Gastroesophageal sphincter (tissue), 4 donors: ENCODE data around the gene GLT1D1. TPM values are rescaled to one million over a fixed set of nuclear protein-coding genes. Genes with fewer than 3 reads are reported as not detected.

Source experiments
- ATAC-seq: fragments of 150-250 bp; one replicate; pipeline ENCODE4 v1.9.1; 2016; ENCODE audit warnings: mild to moderate bottlenecking, moderate library complexity
- H3K27ac ChIP-seq, 4 donors: fragments of 200-600 bp; sonication (generic) in 3 of 4; 1 replicate in 3 of 4; 2 replicates in 1 of 4; pipeline ENCODE4 v1.5.1; 2016 to 2019
- H3K27me3 ChIP-seq: fragments of 200-600 bp; sonication (generic); one replicate; pipeline ENCODE4 v1.5.1; 2019
- H3K36me3 ChIP-seq, 2 donors: fragments of 200-600 bp; sonication (generic); one replicate each; pipeline ENCODE4 v1.5.1; 2019; ENCODE audit warnings: control low read depth in 1 of 2
- H3K4me1 ChIP-seq, 3 donors: fragments of 200-600 bp; sonication (generic); 1 replicate in 2 of 3; 2 replicates in 1 of 3; pipeline ENCODE4 v1.5.1; 2016 to 2019; ENCODE audit warnings: control low read depth in 2 of 3
- H3K4me3 ChIP-seq, 2 donors: fragments of 200-600 bp; sonication (generic); one replicate each; pipeline ENCODE4 v1.5.1; 2019; ENCODE audit warnings: mild to moderate bottlenecking in 1 of 2, moderate library complexity in 1 of 2
- H3K9me3 ChIP-seq, 3 donors: fragments of 200-600 bp; sonication (generic); one replicate each; pipeline ENCODE4 v1.5.1; 2017 to 2019; ENCODE audit warnings: control low read depth in 2 of 3
- CTCF ChIP-seq, 4 experiments: fragments of 200-600 bp in 2 of 4; fragments of 450-650 bp in 2 of 4; sonication (generic) in 1 of 4; IDR thresholded peaks; one replicate each; pipeline ENCODE4 v1.5.1; 2017 to 2019; ENCODE audit warnings: antibody characterized with exemption in 4 of 4, mild to moderate bottlenecking in 2 of 4, moderate library complexity in 2 of 4
- EP300 ChIP-seq: sonication (generic); formaldehyde crosslinking; IDR thresholded peaks from one replicate; pipeline ENCODE4 v1.6.1; 2017; ENCODE audit warnings: antibody characterized with exemption, mild to moderate bottlenecking
- POLR2A ChIP-seq, 2 donors: fragments of 450-650 bp; IDR thresholded peaks; one replicate each; pipeline ENCODE4 v1.6.1; 2017; ENCODE audit warnings: antibody characterized with exemption in 2 of 2, mild to moderate bottlenecking in 2 of 2, moderate library complexity in 1 of 2
- POLR2AphosphoS5 ChIP-seq: sonication (generic); formaldehyde crosslinking; IDR thresholded peaks from one replicate; pipeline ENCODE4 v1.6.1; 2017; ENCODE audit warnings: antibody characterized with exemption
- WGBS, 2 donors: methylation state at CpG; one replicate each; pipeline ENCODE4 v1.1.5; 2018; ENCODE audit warnings: low coverage in 1 of 2; 5-methylcytosine and 5-hydroxymethylcytosine counted together
- total RNA-seq, 4 donors: library from RNA; depleted of rRNA; stranded (reverse); fragments of >200 nt; gene quantifications; one replicate each; pipeline ENCODE4 v1.1.0, GENCODE V29; 2016

The GLT1D1 gene
- total RNA-seq, 4 donors from 2014 or later = 0.27 to 1.8 (median 0.47) TPM; not detected in 1

GRCh38 chr12:128906485-128907137 lies 53.3 kb downstream of the GLT1D1 start:
- ATAC-seq = no peak

GRCh38 chr12:128908254-128908653 lies 55.0 kb downstream of the GLT1D1 start:
- no peaks in the 10 kb centered on the region for H3K36me3 ChIP-seq
- 67% methylated on average over 1 of the region's 4 CpGs; no CpG with 5 or more reads in 1 of the 2 donors for WGBS, 2 donors
- no peak for TF ChIP-seq POLR2AphosphoS5
- TF ChIP-seq POLR2A (IDR thresholded peaks at IDR 0.05) = no peak
- TF ChIP-seq EP300 = no peak
- TF ChIP-seq CTCF (IDR thresholded peaks at IDR 0.05) = no peak
- no peaks in the 10 kb centered on the region for H3K9me3 ChIP-seq
- H3K27ac ChIP-seq = no peak overlapping the region
- no peak overlapping the region for H3K4me3 ChIP-seq
- no peak for ATAC-seq
- no peaks in the 10 kb centered on the region for H3K27me3 ChIP-seq
- no peaks in the 10 kb centered on the region for H3K4me1 ChIP-seq

More at GRCh38 chr12:128906485-128907137, 53.3 kb downstream of the GLT1D1 start:
- no peaks in the 10 kb centered on the region for H3K4me1 ChIP-seq
- H3K36me3 ChIP-seq = no peaks in the 10 kb centered on the region
- no peaks in the 10 kb centered on the region for H3K27me3 ChIP-seq
- no peak for TF ChIP-seq POLR2A (IDR thresholded peaks at IDR 0.05)
- TF ChIP-seq EP300 = no peak
- no peak for TF ChIP-seq POLR2AphosphoS5
- TF ChIP-seq CTCF (IDR thresholded peaks at IDR 0.05) = no peak
- WGBS, 2 donors = 90 to 97% methylated on average over 3 to 4 of the region's 4 CpGs
- H3K9me3 ChIP-seq = no peaks in the 10 kb centered on the region
- no peak overlapping the region for H3K4me3 ChIP-seq
- no peak overlapping the region for H3K27ac ChIP-seq

GRCh38 chr12:128909653-128910052 lies 56.4 kb downstream of the GLT1D1 start:
- Histone ChIP-seq H3K4me3 (no peak overlapping the region), H3K9me3 (no peaks in the 10 kb centered on the region), H3K36me3 (no peaks in the 10 kb centered on the region), H3K27me3 (no peaks in the 10 kb centered on the region), H3K4me1 (no peaks in the 10 kb centered on the region), H3K27ac (no peak overlapping the region)
- WGBS, 2 donors = 88% methylated on average over 1 of the region's 1 CpG; no CpG with 5 or more reads in 1 of the 2 donors
- ATAC-seq = no peak
- TF ChIP-seq CTCF (IDR thresholded peaks at IDR 0.05) = no peak
- no peak for TF ChIP-seq EP300
- TF ChIP-seq POLR2AphosphoS5 = no peak
- no peak for TF ChIP-seq POLR2A (IDR thresholded peaks at IDR 0.05)

- WGBS, 2 donors = 51 to 88% methylated on average over 6 to 10 of the region's 10 CpGs
- Histone ChIP-seq H3K9me3 (no peaks in the 10 kb centered on the region), H3K36me3 (no peaks in the 10 kb centered on the region), H3K27me3 (no peaks in the 10 kb centered on the region), H3K4me1 (no peaks in the 10 kb centered on the region), H3K4me3 (no peak overlapping the region), H3K27ac (no peak overlapping the region)
- ATAC-seq = no peak
- no peak for TF ChIP-seq EP300
- TF ChIP-seq POLR2A (IDR thresholded peaks at IDR 0.05) = no peak
- no peak for TF ChIP-seq CTCF (IDR thresholded peaks at IDR 0.05)
- no peak for TF ChIP-seq POLR2AphosphoS5
Measured at GRCh38 chr12:128910629-128911028, 57.4 kb downstream of the GLT1D1 start.

GRCh38 chr12:128911861-128912260 lies 58.6 kb downstream of the GLT1D1 start:
- no peak overlapping the region for H3K27ac ChIP-seq
- no peaks in the 10 kb centered on the region for H3K4me1 ChIP-seq
- no peaks in the 10 kb centered on the region for H3K27me3 ChIP-seq
- no peak for ATAC-seq
- H3K36me3 ChIP-seq = no peaks in the 10 kb centered on the region
- H3K9me3 ChIP-seq = no peaks in the 10 kb centered on the region
- WGBS, 2 donors = 83 to 100% methylated on average over 5 of the region's 5 CpGs
- TF ChIP-seq POLR2A (IDR thresholded peaks at IDR 0.05) (no peak), EP300 (no peak), POLR2AphosphoS5 (no peak), CTCF (IDR thresholded peaks at IDR 0.05) (no peak)
- no peak overlapping the region for H3K4me3 ChIP-seq
